ENCODE data around the gene RAP1B. TPM values are rescaled to one million over a fixed set of nuclear protein-coding genes. Genes with fewer than 3 reads are reported as not detected.
"Not testable (repeated sequence)": the region's sequence is repeated elsewhere in the genome, so short reads cannot be mapped to it uniquely, and the experiment has no call there.

RAP1B gene
- total RNA-seq, 1 donor from 2014 or later = 50.1 TPM

DNA sequence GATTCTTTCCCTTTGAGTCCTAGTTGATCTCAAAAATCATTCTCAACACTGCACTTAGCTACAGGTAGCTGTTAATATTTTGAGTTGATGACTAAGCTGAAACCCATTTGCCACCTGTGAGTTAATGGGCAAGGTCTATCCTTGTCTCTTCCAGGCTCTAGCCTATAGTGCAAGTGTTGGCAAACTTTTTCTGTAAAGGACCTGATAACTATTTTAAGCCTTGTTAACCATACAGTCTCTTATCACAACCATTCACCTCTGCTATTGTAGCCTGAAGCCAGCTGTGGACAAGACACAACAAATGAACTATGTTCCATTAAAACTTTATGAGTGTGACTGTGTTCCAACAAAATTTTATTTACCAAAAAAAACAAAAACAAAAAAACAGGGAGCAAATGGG, 19.4 kb downstream of the RAP1B start:
- Histone ChIP-seq H3K4me1 (ENCODE audit: control insufficient read depth in 3 of 3, insufficient read depth in 3 of 3, low read length in 3 of 3) (peaks cover 9 to 19% (median 11%) of the 10 kb centered on the region in 3 donors), H3K9me3 (ENCODE audit: control insufficient read depth in 3 of 3, low read length in 3 of 3) (peaks cover 0 to 4% (median 4%) of the 10 kb centered on the region in 3 donors), H3K27me3 (ENCODE audit: control insufficient read depth in 3 of 3, insufficient read depth in 3 of 3, low read length in 3 of 3) (no peaks in the 10 kb centered on the region), H3K36me3 (ENCODE audit: control insufficient read depth in 3 of 3, insufficient read depth in 3 of 3, low read length in 3 of 3) (peaks cover 0 to 5% (median 0%) of the 10 kb centered on the region in 3 donors), H3K27ac (ENCODE audit: low read depth, low read length) (peak overlapping the region; percentile 6), H3K4me3 (ENCODE audit: low read length in 3 of 3) (no peak overlapping the region), H3K9ac (ENCODE audit: low read depth in 1 of 3, low read length in 3 of 3) (no peak overlapping the region)

DNA sequence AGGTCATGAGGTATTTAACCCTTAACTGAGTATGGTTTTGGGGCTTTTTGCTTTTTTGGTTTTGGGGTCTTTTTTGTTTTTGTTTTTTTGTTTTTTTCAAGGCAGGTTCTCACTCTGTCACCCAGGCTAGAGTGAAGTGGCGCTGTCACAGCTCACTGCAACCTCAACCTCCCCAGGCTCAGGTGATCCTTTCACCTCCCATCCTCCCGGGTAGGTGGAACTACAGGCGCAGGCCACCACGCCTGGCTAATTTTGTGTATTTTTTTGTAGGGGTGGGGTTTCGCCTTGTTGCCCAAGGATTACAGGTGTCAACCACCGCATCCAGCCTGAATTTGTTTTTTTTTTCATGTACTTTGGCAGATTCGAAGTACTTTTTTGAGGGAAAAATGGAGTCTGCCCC, 19.9 kb downstream of the RAP1B start:
- Histone ChIP-seq H3K27me3 (ENCODE audit: control insufficient read depth in 3 of 3, insufficient read depth in 3 of 3, low read length in 3 of 3) (no peaks in the 10 kb centered on the region), H3K9me3 (ENCODE audit: control insufficient read depth in 3 of 3, low read length in 3 of 3) (peaks cover 0 to 4% (median 4%) of the 10 kb centered on the region in 3 donors), H3K4me3 (ENCODE audit: low read length in 3 of 3) (no peak overlapping the region), H3K9ac (ENCODE audit: low read depth in 1 of 3, low read length in 3 of 3) (no peak overlapping the region), H3K4me1 (ENCODE audit: control insufficient read depth in 3 of 3, insufficient read depth in 3 of 3, low read length in 3 of 3) (peaks cover 9 to 19% (median 11%) of the 10 kb centered on the region in 3 donors), H3K27ac (ENCODE audit: low read depth, low read length) (peak overlapping the region; percentile 6), H3K36me3 (ENCODE audit: control insufficient read depth in 3 of 3, insufficient read depth in 3 of 3, low read length in 3 of 3) (peaks cover 0 to 5% (median 0%) of the 10 kb centered on the region in 3 donors)

DNA sequence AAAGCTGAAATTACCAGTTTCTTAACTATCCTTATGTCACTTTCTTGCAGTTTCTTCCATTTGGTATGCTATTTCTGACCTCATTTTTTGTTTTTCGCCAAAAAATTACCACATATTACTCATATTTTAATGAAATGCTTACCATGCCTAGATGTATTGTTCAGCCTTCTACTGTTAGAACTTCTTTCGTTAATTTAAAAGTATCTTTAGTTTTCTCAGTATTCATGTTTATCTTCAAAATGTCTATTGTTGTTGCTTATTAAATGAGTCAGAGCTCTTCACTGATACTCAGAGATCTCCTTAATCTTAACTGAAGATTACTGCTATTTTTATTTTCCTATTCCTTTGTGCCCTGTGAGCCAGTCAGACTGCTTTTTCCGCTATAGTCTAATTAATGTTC, 20.5 kb downstream of the RAP1B start:
- peaks cover 9 to 19% (median 11%) of the 10 kb centered on the region in 3 donors for H3K4me1 ChIP-seq (ENCODE audit: control insufficient read depth in 3 of 3, insufficient read depth in 3 of 3, low read length in 3 of 3)
- no peak overlapping the region for H3K4me3 ChIP-seq (ENCODE audit: low read length in 3 of 3)
- H3K9me3 ChIP-seq (ENCODE audit: control insufficient read depth in 3 of 3, low read length in 3 of 3) = peaks cover 0 to 4% (median 4%) of the 10 kb centered on the region in 3 donors
- peaks cover 0 to 5% (median 0%) of the 10 kb centered on the region in 3 donors for H3K36me3 ChIP-seq (ENCODE audit: control insufficient read depth in 3 of 3, insufficient read depth in 3 of 3, low read length in 3 of 3)
- H3K27ac ChIP-seq (ENCODE audit: low read depth, low read length) = no peak overlapping the region
- H3K27me3 ChIP-seq (ENCODE audit: control insufficient read depth in 3 of 3, insufficient read depth in 3 of 3, low read length in 3 of 3) = no peaks in the 10 kb centered on the region
- H3K9ac ChIP-seq (ENCODE audit: low read depth in 1 of 3, low read length in 3 of 3) = no peak overlapping the region

DNA sequence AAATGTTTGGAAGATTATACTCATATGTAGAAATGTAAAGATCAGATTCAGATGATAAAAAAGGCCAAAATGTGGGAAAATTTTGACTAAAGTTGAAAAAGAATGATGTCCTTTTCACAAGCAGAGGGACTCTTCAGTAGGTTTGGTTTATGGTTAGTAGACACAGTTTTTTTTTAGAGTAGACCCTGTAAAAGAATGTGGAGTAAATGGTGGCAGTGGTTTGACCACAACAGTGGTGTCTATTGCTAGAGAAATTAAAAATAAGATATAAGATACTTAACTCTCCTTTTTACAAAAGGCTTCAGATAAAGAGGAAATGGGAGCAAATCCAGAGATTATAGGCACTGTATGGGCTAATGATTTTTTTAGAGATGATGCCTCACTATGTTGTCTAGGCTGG, 21.8 kb downstream of the RAP1B start:
- H3K27me3 ChIP-seq (ENCODE audit: control insufficient read depth in 3 of 3, insufficient read depth in 3 of 3, low read length in 3 of 3) = no peaks in the 10 kb centered on the region
- H3K9ac ChIP-seq (ENCODE audit: low read depth in 1 of 3, low read length in 3 of 3) = no peak overlapping the region
- H3K9me3 ChIP-seq (ENCODE audit: control insufficient read depth in 3 of 3, low read length in 3 of 3) = peaks cover 0 to 4% (median 4%) of the 10 kb centered on the region in 3 donors
- no peaks in the 10 kb centered on the region for H3K36me3 ChIP-seq (ENCODE audit: control insufficient read depth in 3 of 3, insufficient read depth in 3 of 3, low read length in 3 of 3)
- H3K4me1 ChIP-seq (ENCODE audit: control insufficient read depth in 3 of 3, insufficient read depth in 3 of 3, low read length in 3 of 3) = peaks cover 9 to 19% (median 12%) of the 10 kb centered on the region in 3 donors
- no peak overlapping the region for H3K4me3 ChIP-seq (ENCODE audit: low read length in 3 of 3)
- H3K27ac ChIP-seq (ENCODE audit: low read depth, low read length) = no peak overlapping the region

DNA sequence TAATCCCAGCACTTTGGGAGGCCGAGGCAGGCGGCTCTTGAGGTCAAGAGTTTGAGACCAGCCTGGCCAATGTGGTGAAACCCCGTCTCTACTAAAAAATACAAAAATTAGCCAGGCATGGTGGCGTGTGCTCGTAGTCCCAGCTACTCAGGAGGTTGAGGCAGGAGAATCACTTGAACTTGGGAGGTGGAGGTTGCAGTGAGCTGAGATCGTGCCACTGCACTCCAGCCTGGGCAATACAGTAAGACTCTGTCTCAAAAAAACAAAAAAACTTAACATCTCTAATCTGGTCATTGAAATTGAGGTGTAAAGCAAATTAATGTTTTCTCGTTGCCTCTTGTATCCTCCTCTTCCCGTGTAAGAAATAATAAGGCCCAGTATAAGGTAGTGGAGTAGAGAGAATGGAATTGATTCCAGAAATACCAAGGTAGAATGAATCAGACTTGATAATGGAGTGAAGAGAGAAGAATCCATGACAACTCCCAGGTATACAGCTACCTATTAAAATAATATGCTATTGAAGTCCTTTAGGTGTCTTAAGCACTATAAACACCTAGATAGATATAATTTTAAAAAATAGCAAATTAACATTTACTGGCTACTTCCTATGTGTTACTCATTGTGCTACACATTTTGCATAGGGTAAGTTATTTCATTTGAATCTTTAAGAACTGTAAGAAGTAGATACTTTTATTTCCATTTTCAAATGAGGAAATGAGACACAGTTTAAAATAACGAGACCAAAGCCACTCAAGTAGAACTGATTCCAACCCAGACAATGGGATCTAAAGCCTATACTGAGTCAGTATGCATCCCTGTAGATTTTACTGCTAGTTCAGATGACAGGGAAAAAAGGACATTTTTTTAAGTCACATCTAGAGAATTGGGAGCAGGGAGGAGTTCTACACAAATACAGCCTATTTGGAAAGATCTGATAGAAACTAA, 23.2 kb downstream of the RAP1B start:
- Histone ChIP-seq H3K36me3 (ENCODE audit: control insufficient read depth in 3 of 3, insufficient read depth in 3 of 3, low read length in 3 of 3) (no peaks in the 10 kb centered on the region), H3K27ac (ENCODE audit: low read depth, low read length) (no peak overlapping the region), H3K27me3 (ENCODE audit: control insufficient read depth in 3 of 3, insufficient read depth in 3 of 3, low read length in 3 of 3) (no peaks in the 10 kb centered on the region), H3K9me3 (ENCODE audit: control insufficient read depth in 3 of 3, low read length in 3 of 3) (no peaks in the 10 kb centered on the region), H3K4me3 (ENCODE audit: low read length in 3 of 3) (no peak overlapping the region), H3K9ac (ENCODE audit: low read depth in 1 of 3, low read length in 3 of 3) (no peak overlapping the region), H3K4me1 (ENCODE audit: control insufficient read depth in 3 of 3, insufficient read depth in 3 of 3, low read length in 3 of 3) (peaks cover 9 to 19% (median 12%) of the 10 kb centered on the region in 3 donors)

DNA sequence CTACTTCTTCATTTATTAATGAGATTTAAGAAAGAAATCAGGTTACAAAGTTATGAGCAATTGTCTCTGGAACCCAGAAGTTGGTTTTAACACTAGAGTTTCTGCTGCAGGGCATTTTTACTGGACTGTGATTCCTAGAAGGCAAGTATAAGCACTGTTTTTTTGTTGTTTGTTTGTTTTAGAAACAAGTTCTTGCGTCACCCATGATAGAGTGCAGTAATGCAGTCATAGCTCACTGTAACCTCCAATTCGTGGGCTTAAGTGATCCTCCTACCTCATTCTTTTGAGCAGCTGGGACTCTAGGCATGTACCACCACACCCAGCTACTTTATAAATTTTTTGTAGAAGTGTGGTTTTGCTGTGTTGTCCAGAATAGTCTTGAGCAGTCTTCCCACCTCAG, 25.6 kb downstream of the RAP1B start:
- Histone ChIP-seq H3K27me3 (ENCODE audit: control insufficient read depth in 3 of 3, insufficient read depth in 3 of 3, low read length in 3 of 3) (no peaks in the 10 kb centered on the region), H3K27ac (ENCODE audit: low read depth, low read length) (no peak overlapping the region), H3K36me3 (ENCODE audit: control insufficient read depth in 3 of 3, insufficient read depth in 3 of 3, low read length in 3 of 3) (no peaks in the 10 kb centered on the region), H3K9ac (ENCODE audit: low read depth in 1 of 3, low read length in 3 of 3) (no peak overlapping the region), H3K9me3 (ENCODE audit: control insufficient read depth in 3 of 3, low read length in 3 of 3) (no peaks in the 10 kb centered on the region), H3K4me3 (ENCODE audit: low read length in 3 of 3) (no peak overlapping the region), H3K4me1 (ENCODE audit: control insufficient read depth in 3 of 3, insufficient read depth in 3 of 3, low read length in 3 of 3) (peaks cover 2 to 7% (median 5%) of the 10 kb centered on the region in 3 donors)

DNA sequence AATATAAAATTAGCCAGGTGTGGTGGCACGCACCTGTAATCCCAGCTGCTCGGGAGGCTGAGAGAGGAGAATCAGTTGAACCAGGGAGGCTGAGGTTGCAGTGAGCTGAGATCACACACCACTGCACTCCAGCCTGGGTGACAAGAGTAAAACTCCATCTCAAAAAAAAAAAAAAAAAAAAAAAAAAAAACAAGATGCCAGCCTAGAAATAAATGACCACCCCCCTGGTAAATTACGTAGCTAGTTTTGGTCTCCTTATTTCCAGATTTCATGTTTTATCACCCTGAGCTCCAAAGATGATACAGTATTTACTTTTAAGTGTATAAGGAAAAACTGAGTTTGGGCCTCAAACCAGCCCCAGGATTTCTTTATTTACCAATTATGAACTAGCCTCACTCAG, 26.7 kb downstream of the RAP1B start:
- not testable (repeated sequence) for H3K9me3 ChIP-seq (ENCODE audit: control insufficient read depth in 3 of 3, low read length in 3 of 3); H3K9ac ChIP-seq (ENCODE audit: low read depth in 1 of 3, low read length in 3 of 3); H3K27me3 ChIP-seq (ENCODE audit: control insufficient read depth in 3 of 3, insufficient read depth in 3 of 3, low read length in 3 of 3); H3K36me3 ChIP-seq (ENCODE audit: control insufficient read depth in 3 of 3, insufficient read depth in 3 of 3, low read length in 3 of 3); H3K4me3 ChIP-seq (ENCODE audit: low read length in 3 of 3); H3K4me1 ChIP-seq (ENCODE audit: control insufficient read depth in 3 of 3, insufficient read depth in 3 of 3, low read length in 3 of 3); H3K27ac ChIP-seq (ENCODE audit: low read depth, low read length)

DNA sequence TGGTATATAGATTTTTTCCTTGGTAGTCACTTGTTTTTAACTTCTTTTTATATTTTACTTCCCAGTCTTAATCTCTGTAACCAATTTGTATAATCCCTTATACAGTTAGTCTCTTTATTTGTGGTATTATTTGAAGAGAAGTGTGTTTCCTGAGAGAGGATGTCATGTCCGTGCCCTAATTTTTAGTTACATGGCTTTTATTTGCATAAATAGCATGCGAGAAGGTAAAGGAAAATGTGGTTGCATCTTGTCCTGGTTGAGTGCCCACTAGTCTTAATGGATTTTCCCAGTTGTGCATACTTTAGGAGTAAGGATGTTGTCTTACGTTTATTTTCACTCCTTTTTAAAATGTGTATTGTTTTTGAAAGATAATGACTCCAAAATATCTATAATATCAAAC, 27.5 kb downstream of the RAP1B start:
- Histone ChIP-seq H3K36me3 (ENCODE audit: control insufficient read depth in 3 of 3, insufficient read depth in 3 of 3, low read length in 3 of 3) (no peaks in the 10 kb centered on the region), H3K27ac (ENCODE audit: low read depth, low read length) (no peak overlapping the region), H3K27me3 (ENCODE audit: control insufficient read depth in 3 of 3, insufficient read depth in 3 of 3, low read length in 3 of 3) (no peaks in the 10 kb centered on the region), H3K4me1 (ENCODE audit: control insufficient read depth in 3 of 3, insufficient read depth in 3 of 3, low read length in 3 of 3) (peaks cover 0 to 7% (median 2%) of the 10 kb centered on the region in 3 donors), H3K9me3 (ENCODE audit: control insufficient read depth in 3 of 3, low read length in 3 of 3) (no peaks in the 10 kb centered on the region), H3K9ac (ENCODE audit: low read depth in 1 of 3, low read length in 3 of 3) (no peak overlapping the region), H3K4me3 (ENCODE audit: low read length in 3 of 3) (no peak overlapping the region)

DNA sequence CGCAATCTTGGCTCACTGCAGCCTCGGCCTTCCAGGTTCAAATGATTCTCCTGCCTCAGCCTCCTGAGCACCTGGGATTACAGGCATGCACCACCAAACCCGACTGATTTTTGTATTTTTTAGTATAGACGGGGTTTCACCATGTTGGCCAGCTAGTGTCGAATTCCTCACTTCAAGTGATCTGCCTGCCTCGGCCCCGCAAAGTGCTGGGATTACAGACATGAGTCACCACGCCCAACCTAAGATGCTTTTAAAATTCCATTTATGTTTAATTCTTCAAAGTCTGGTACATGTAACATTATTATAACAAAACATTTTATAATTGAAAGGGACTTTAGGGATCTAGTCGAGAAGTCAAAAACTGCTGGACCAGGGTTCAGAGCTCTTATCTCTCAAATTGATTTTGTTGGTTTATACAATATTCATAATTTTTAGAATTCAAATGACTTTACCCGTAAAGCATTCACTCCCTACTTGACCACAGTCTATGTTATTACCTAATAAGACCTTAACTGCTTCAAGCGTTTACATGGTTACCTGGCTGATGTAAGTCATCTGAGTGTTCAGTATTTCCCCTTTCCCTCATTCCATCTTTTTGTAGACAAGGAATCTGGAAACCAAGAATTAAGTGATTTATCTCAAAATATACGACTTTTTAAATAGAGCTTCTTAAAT, 28.2 kb downstream of the RAP1B start:
- H3K27ac ChIP-seq (ENCODE audit: low read depth, low read length) = no peak overlapping the region
- H3K9ac ChIP-seq (ENCODE audit: low read depth in 1 of 3, low read length in 3 of 3) = no peak overlapping the region
- H3K9me3 ChIP-seq (ENCODE audit: control insufficient read depth in 3 of 3, low read length in 3 of 3) = no peaks in the 10 kb centered on the region
- no peak overlapping the region for H3K4me3 ChIP-seq (ENCODE audit: low read length in 3 of 3)
- no peaks in the 10 kb centered on the region for H3K36me3 ChIP-seq (ENCODE audit: control insufficient read depth in 3 of 3, insufficient read depth in 3 of 3, low read length in 3 of 3)
- peaks cover 0 to 7% (median 2%) of the 10 kb centered on the region in 3 donors for H3K4me1 ChIP-seq (ENCODE audit: control insufficient read depth in 3 of 3, insufficient read depth in 3 of 3, low read length in 3 of 3)
- no peaks in the 10 kb centered on the region for H3K27me3 ChIP-seq (ENCODE audit: control insufficient read depth in 3 of 3, insufficient read depth in 3 of 3, low read length in 3 of 3)

DNA sequence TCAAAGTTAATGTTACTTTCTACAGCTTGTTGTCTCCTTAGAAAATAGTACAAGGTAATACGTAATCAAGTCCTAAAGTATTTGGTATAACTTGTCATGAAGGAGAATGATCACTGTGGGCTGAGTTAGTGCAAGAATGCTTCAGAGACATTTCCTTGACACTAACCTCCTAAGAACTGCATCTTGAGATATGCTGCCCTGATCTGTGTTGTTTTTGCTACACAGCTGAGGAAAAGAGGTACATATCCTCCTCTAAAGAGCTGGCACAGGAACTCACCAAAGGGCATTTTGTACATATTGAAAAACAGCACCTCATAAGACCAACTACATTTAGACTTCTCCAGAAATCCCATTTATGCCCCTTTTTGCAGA, 28.7 kb downstream of the RAP1B start:
- no peaks in the 10 kb centered on the region for H3K9me3 ChIP-seq (ENCODE audit: control insufficient read depth in 3 of 3, low read length in 3 of 3)
- H3K27ac ChIP-seq (ENCODE audit: low read depth, low read length) = no peak overlapping the region
- no peaks in the 10 kb centered on the region for H3K27me3 ChIP-seq (ENCODE audit: control insufficient read depth in 3 of 3, insufficient read depth in 3 of 3, low read length in 3 of 3)
- H3K4me1 ChIP-seq (ENCODE audit: control insufficient read depth in 3 of 3, insufficient read depth in 3 of 3, low read length in 3 of 3) = peaks cover 0 to 7% (median 2%) of the 10 kb centered on the region in 3 donors
- H3K4me3 ChIP-seq (ENCODE audit: low read length in 3 of 3) = no peak overlapping the region
- H3K36me3 ChIP-seq (ENCODE audit: control insufficient read depth in 3 of 3, insufficient read depth in 3 of 3, low read length in 3 of 3) = no peaks in the 10 kb centered on the region
- no peak overlapping the region for H3K9ac ChIP-seq (ENCODE audit: low read depth in 1 of 3, low read length in 3 of 3)
